Thyroid gland (tissue), 4 donors: ENCODE data around the gene METAP2.

Source experiments
- CTCF ChIP-seq, 6 experiments: fragments of 200-600 bp in 3 of 6; fragments of 450-650 bp in 3 of 6; sonication (generic) in 3 of 6; IDR thresholded peaks; one replicate each; pipeline ENCODE4 v1.5.1; 2016 to 2019; ENCODE audit warnings: antibody characterized with exemption in 6 of 6, mild to moderate bottlenecking in 2 of 6, inconsistent platforms in 1 of 6, moderate library complexity in 1 of 6
- POLR2A ChIP-seq, 2 donors: fragments of 450-650 bp; IDR thresholded peaks; one replicate each; pipeline ENCODE4 v1.6.1; 2017; ENCODE audit warnings: antibody characterized with exemption in 2 of 2, mild to moderate bottlenecking in 2 of 2, moderate library complexity in 1 of 2

DNA sequence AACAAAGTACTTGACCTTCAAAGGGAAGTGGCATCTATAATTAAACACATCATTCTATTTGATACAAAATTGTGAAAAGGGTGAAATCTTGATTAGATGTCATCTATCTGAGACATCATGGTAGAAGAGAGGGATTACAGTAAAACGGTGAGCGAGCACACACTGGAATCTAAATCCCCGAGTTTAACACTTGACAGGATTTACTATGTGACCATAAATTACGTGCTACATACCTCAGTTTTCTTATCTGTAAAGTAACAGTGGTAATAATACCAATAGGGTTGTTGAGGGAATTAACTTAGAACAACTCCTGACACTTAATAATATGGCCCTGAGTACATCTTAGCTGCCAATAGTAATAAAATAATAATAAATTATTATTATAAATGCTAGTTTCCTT, 64.1 kb downstream of the METAP2 start:
- TF ChIP-seq CTCF (IDR thresholded peaks at IDR 0.05) (no peak), POLR2A (IDR thresholded peaks at IDR 0.05) (no peak)
